DMS53 treated with DMSO at 0.1 percent for 48 hours (cell line): ENCODE data around the gene HOXA9.

Experiments used
- DNase-seq: peaks from one replicate; lab custom pipeline; 2025; ENCODE audit not compliant: unreplicated experiment; lab: John Stamatoyannopoulos, UW

The HOXA9 gene

GRCh38 chr7:27155816-27156507 is 9.4 kb downstream of the HOXA9 start:
- DNase-seq, result no peak

GRCh38 chr7:27154901-27155815 is 10.2 kb downstream of the HOXA9 start:
- DNase-seq, result peak; percentile 34

GRCh38 chr7:27154369-27154768 is 11.0 kb downstream of the HOXA9 start:
- DNase-seq, result no peak

GRCh38 chr7:27153526-27153925 is 11.8 kb downstream of the HOXA9 start:
- no peak for DNase-seq

GRCh38 chr7:27152816-27153442 is 12.4 kb downstream of the HOXA9 start:
- no peak for DNase-seq

- peak; percentile 57 for DNase-seq
Observed at GRCh38 chr7:27151931-27152815, 13.2 kb downstream of the HOXA9 start, which contains the start of gene HOXA3. TSS of gene HOXA3 (minus strand) at chr7:27152583. CDS start at chr7:27110640, 41,943 bp downstream.

- DNase-seq, result no peak
Observed at GRCh38 chr7:27151341-27151930, 13.9 kb downstream of the HOXA9 start.

GRCh38 chr7:27150568-27151340 is 14.6 kb downstream of the HOXA9 start:
- DNase-seq, result peak; percentile 90

GRCh38 chr7:27149842-27150567 is 15.3 kb downstream of the HOXA9 start:
- no peak for DNase-seq

- no peak for DNase-seq
Observed at GRCh38 chr7:27148756-27149641, 16.3 kb downstream of the HOXA9 start.

- DNase-seq, result no peak
Observed at GRCh38 chr7:27148031-27148755, 17.1 kb downstream of the HOXA9 start.

GRCh38 chr7:27147199-27148030 is 17.9 kb downstream of the HOXA9 start, which contains the start of gene HOXA6:
TSS of gene HOXA6 (minus strand) at chr7:27147774. CDS start at chr7:27147749, 25 bp downstream.
- DNase-seq, result peak; percentile 39

- DNase-seq, result no peak
Observed at GRCh38 chr7:27146491-27147198, 18.7 kb downstream of the HOXA9 start.

GRCh38 chr7:27145914-27146412 is 19.4 kb downstream of the HOXA9 start:
- DNase-seq, result no peak

- no peak for DNase-seq
Observed at GRCh38 chr7:27145165-27145913, 20.0 kb downstream of the HOXA9 start.
